GM18519 (cell line): ENCODE measurements around the gene KISS1R.

ENCODE experiments used
- ATAC-seq: cut with Tn5 transposase; IDR thresholded peaks from one replicate; pipeline ENCODE4 v1.9.1; 2021; ENCODE audit warnings: mild to moderate bottlenecking, moderate library complexity; ENCODE audit not compliant: unreplicated experiment, low FRiP score

The KISS1R gene

GRCh38 chr19:899336-900042 lies 17.6 kb upstream of the KISS1R start:
- ATAC-seq: no peak

GRCh38 chr19:900043-900301 lies 17.2 kb upstream of the KISS1R start:
- ATAC-seq: no peak

GRCh38 chr19:900302-901111 lies 16.6 kb upstream of the KISS1R start:
- no peak for ATAC-seq

GRCh38 chr19:901216-902092 lies 15.7 kb upstream of the KISS1R start:
- no peak for ATAC-seq

- no peak for ATAC-seq
These were observed 15.1 kb upstream of the KISS1R start for GRCh38 chr19:902093-902370.

- no peak for ATAC-seq
These were observed 14.5 kb upstream of the KISS1R start for GRCh38 chr19:902446-903226.

GRCh38 chr19:903266-903797 lies 13.8 kb upstream of the KISS1R start:
- no peak for ATAC-seq

GRCh38 chr19:904545-904944 lies 12.6 kb upstream of the KISS1R start:
- ATAC-seq: no peak

- no peak for ATAC-seq
These were observed 10.7 kb upstream of the KISS1R start for GRCh38 chr19:906480-906879.

- ATAC-seq: no peak
These were observed 9.8 kb upstream of the KISS1R start for GRCh38 chr19:907183-907853.

GRCh38 chr19:911197-912033 lies 5.7 kb upstream of the KISS1R start:
- ATAC-seq: no peak

GRCh38 chr19:912181-913079 lies 4.7 kb upstream of the KISS1R start:
- ATAC-seq: no peak

GRCh38 chr19:913080-913748 lies 3.9 kb upstream of the KISS1R start, which contains the start of gene R3HDM4:
TSS of gene R3HDM4 (minus strand) at chr19:913219. CDS start at chr19:913157, 62 bp downstream.
- no peak for ATAC-seq

- no peak for ATAC-seq
These were observed 349 bp upstream of the KISS1R start for GRCh38 chr19:916645-917322.

- ATAC-seq: no peak
These were observed 962 bp downstream of the KISS1R start for GRCh38 chr19:918152-918437.

- ATAC-seq: no peak
These were observed 1.5 kb downstream of the KISS1R start for GRCh38 chr19:918481-919198.
